IMR-90 (cell line): ENCODE measurements around the gene TRIO.

Source experiments
- FOS ChIP-seq: fragments of 150-350 bp; IDR thresholded peaks from 2 replicates; pipeline ENCODE4 v1.6.1; 2016; ENCODE audit warnings: low read depth, low read length
- MXI1 ChIP-seq: IDR thresholded peaks from 2 replicates; pipeline ENCODE4 v1.6.1; 2012; ENCODE audit warnings: low read depth, mild to moderate bottlenecking, low read length, moderate library complexity, borderline replicate concordance
- POLR2A ChIP-seq: IDR thresholded peaks from 2 replicates; pipeline ENCODE4 v1.6.1; 2012; ENCODE audit warnings: mild to moderate bottlenecking, low read depth, low read length
- SMC3 ChIP-seq: fragments of 150-350 bp; IDR thresholded peaks from 2 replicates; pipeline ENCODE4 v1.6.1; 2016; ENCODE audit warnings: low read depth, mild to moderate bottlenecking, antibody characterized with exemption, low read length, moderate library complexity
- TF ChIP-seq, protein P1 (sequence below): conservative IDR thresholded peaks from 2 replicates; pipeline ENCODE4 v1.5.1; 2012; ENCODE audit warnings: mild to moderate bottlenecking, low read depth, low read length, improper control_type of control experiment

DNA sequence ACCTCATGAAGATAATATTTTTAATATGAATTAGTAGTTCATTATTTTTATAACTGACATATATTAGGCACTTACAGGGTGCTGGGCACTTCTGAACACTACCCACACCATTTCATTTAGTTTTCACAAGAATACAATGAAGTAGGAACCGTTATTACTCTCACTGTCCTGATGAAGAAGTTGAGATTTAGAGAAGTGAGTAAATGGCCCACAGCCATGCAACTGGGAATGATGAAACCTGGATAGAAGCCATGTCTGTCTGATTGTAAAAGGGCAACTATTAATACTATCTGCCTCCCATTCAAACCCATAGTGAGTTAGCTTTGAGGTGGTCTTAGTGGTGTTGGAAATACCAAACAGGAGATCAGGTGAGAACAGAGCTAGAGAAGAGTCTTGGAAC is 408.9 kb downstream of the TRIO start:
- TF ChIP-seq POLR2A (no peak), MXI1 (no peak), FOS (no peak), SMC3 (no peak)
- TF ChIP-seq, protein P1, sequence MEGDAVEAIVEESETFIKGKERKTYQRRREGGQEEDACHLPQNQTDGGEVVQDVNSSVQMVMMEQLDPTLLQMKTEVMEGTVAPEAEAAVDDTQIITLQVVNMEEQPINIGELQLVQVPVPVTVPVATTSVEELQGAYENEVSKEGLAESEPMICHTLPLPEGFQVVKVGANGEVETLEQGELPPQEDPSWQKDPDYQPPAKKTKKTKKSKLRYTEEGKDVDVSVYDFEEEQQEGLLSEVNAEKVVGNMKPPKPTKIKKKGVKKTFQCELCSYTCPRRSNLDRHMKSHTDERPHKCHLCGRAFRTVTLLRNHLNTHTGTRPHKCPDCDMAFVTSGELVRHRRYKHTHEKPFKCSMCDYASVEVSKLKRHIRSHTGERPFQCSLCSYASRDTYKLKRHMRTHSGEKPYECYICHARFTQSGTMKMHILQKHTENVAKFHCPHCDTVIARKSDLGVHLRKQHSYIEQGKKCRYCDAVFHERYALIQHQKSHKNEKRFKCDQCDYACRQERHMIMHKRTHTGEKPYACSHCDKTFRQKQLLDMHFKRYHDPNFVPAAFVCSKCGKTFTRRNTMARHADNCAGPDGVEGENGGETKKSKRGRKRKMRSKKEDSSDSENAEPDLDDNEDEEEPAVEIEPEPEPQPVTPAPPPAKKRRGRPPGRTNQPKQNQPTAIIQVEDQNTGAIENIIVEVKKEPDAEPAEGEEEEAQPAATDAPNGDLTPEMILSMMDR, result no peak
